GM12874 (cell line): ENCODE results near the gene MRPL38.

Source experiments
- CTCF ChIP-seq: IDR thresholded peaks from 2 replicates; pipeline ENCODE4 v1.5.1; 2011; ENCODE audit warnings: low read depth, mild to moderate bottlenecking, control low read depth, low read length, moderate library complexity; ENCODE audit not compliant: insufficient read depth

MRPL38 gene

GRCh38 chr17:75909051-75909811 lies 4.5 kb upstream of the MRPL38 start:
- TF ChIP-seq CTCF: no peak

GRCh38 chr17:75908201-75908600 lies 3.5 kb upstream of the MRPL38 start:
- no peak for TF ChIP-seq CTCF

- no peak for TF ChIP-seq CTCF
Observed at GRCh38 chr17:75906143-75906884, 1.6 kb upstream of the MRPL38 start.

GRCh38 chr17:75902406-75902805 lies 2.3 kb downstream of the MRPL38 start:
- TF ChIP-seq CTCF: no peak

- no peak for TF ChIP-seq CTCF
Observed at GRCh38 chr17:75901727-75902126, 3.0 kb downstream of the MRPL38 start.

- no peak for TF ChIP-seq CTCF
Observed at GRCh38 chr17:75900691-75901533, 3.8 kb downstream of the MRPL38 start.

GRCh38 chr17:75899767-75900468 lies 4.8 kb downstream of the MRPL38 start:
- TF ChIP-seq CTCF: no peak
